Progenitor cell of endocrine pancreas (in vitro differentiated cells): ENCODE data around the gene HS6ST3. TPM values are rescaled to one million over a fixed set of nuclear protein-coding genes. Genes with fewer than 3 reads are reported as not detected.

ENCODE experiments used
- DNase-seq: peaks from one replicate; pipeline ENCODE4 v3.0.0; 2021; ENCODE audit warnings: low spot score; ENCODE audit not compliant: unreplicated experiment
- H3K27ac Mint-ChIP-seq: 2 replicates; pipeline ENCODE4 v1.8.0; 2021; ENCODE audit warnings: mild to moderate bottlenecking, moderate library complexity, mixed read lengths
- H3K27me3 Mint-ChIP-seq: 2 replicates; pipeline ENCODE4 v1.8.0; 2021; ENCODE audit warnings: mixed read lengths
- H3K36me3 Mint-ChIP-seq: 2 replicates; pipeline ENCODE4 v1.8.0; 2022; ENCODE audit warnings: mixed read lengths; ENCODE audit not compliant: insufficient read depth
- H3K4me1 Mint-ChIP-seq: 2 replicates; pipeline ENCODE4 v1.8.0; 2021; ENCODE audit warnings: low read depth, mixed read lengths
- H3K4me3 Mint-ChIP-seq: 2 replicates; pipeline ENCODE4 v1.8.0; 2021; ENCODE audit warnings: low read depth, mild to moderate bottlenecking, moderate library complexity, mixed read lengths
- H3K9me3 Mint-ChIP-seq: 2 replicates; pipeline ENCODE4 v1.8.0; 2021; ENCODE audit warnings: low read depth, mixed read lengths
- total RNA-seq: library from RNA; stranded (reverse); gene quantifications from 2 replicates; pipeline ENCODE4 v1.2.1, GENCODE V29; 2021
- TF ChIP-seq, protein P1 (sequence below): fragments of 200-600 bp; sonication (generic); IDR thresholded peaks from one replicate; pipeline ENCODE4 v1.5.0; 2021; ENCODE audit warnings: antibody characterized with exemption, mild to moderate bottlenecking; ENCODE audit not compliant: unreplicated experiment

The HS6ST3 gene
- total RNA-seq, 1 donor from 2014 or later, result 0.84 TPM

DNA sequence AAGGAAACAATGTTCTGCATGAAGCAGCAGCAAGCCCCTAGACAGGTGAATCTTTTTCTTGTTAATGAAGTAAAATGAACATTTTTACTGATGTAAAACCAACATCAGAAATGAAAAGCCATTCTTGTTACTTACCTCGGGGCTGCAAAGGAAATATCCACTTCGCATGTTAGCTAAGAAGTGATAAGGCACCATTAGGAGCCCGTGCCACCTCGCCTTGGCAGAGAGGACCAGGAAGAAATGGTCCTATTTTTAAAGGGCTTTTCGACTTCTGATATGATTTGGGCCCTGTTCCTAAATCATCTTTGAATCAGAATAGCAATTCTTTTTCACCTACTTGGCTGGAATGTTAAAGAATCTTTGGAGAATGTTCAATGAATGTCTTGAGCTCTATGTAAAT, 721.1 kb downstream of the HS6ST3 start:
- Mint-ChIP-seq H3K36me3 (peaks cover 2% of the 10 kb centered on the region), H3K4me1 (no peaks in the 10 kb centered on the region), H3K27me3 (peaks cover 17% of the 10 kb centered on the region), H3K27ac (no peak overlapping the region), H3K4me3 (no peak overlapping the region), H3K9me3 (peaks cover 17% of the 10 kb centered on the region)
- TF ChIP-seq, protein P1, sequence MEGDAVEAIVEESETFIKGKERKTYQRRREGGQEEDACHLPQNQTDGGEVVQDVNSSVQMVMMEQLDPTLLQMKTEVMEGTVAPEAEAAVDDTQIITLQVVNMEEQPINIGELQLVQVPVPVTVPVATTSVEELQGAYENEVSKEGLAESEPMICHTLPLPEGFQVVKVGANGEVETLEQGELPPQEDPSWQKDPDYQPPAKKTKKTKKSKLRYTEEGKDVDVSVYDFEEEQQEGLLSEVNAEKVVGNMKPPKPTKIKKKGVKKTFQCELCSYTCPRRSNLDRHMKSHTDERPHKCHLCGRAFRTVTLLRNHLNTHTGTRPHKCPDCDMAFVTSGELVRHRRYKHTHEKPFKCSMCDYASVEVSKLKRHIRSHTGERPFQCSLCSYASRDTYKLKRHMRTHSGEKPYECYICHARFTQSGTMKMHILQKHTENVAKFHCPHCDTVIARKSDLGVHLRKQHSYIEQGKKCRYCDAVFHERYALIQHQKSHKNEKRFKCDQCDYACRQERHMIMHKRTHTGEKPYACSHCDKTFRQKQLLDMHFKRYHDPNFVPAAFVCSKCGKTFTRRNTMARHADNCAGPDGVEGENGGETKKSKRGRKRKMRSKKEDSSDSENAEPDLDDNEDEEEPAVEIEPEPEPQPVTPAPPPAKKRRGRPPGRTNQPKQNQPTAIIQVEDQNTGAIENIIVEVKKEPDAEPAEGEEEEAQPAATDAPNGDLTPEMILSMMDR, result no peak
- DNase-seq, result no peak

DNA sequence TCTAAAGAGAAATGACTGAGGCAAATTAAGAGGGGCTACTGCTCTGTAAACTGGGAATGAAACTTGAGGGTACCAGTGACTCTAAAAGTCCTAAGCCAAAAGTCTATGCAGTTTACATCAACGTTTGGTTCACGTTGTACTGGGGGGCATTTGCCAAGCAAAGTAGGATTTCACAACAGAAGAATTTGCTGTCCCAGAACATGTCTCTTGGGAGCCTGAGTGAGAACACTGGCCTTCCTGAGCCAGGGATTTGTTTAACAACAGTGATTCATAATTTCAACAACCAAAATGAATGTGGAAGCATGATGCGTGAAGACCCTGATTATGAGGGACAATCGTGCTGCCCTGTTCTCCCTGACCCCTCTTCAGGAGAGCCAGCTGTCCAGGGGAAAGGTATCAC, 726.4 kb downstream of the HS6ST3 start:
- Mint-ChIP-seq H3K4me3 (no peak overlapping the region), H3K36me3 (peaks cover 2% of the 10 kb centered on the region), H3K27me3 (peaks cover 7% of the 10 kb centered on the region), H3K9me3 (peaks cover 14% of the 10 kb centered on the region), H3K4me1 (peaks cover 14% of the 10 kb centered on the region), H3K27ac (no peak overlapping the region)
- TF ChIP-seq, protein P1, result no peak
- DNase-seq, result no peak

DNA sequence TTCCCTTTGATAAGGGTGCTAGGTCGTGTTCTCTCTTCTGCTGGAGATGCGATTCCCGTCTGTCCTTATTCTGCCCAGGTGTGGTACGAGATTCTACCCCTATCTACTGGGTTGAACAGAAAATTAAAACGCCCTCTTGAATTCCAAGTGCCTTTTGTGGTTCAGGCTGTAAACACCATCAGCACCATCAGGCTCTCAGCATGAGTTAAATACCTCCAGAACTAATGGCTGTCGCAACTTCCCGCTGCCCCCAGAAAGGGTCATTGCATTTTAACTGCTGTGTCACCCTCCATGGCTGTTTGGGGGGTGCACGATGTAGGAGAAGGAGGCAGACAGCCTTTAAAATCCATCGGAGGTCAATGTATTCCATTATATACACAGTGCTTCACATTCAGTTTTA, 727.0 kb downstream of the HS6ST3 start:
- DNase-seq, result no peak
- no peak overlapping the region for H3K4me3 Mint-ChIP-seq
- no peak overlapping the region for H3K27ac Mint-ChIP-seq
- H3K4me1 Mint-ChIP-seq, result peaks cover 14% of the 10 kb centered on the region
- TF ChIP-seq, protein P1, result no peak
- H3K9me3 Mint-ChIP-seq, result peaks cover 14% of the 10 kb centered on the region
- peaks cover 8% of the 10 kb centered on the region for H3K27me3 Mint-ChIP-seq
- peaks cover 2% of the 10 kb centered on the region for H3K36me3 Mint-ChIP-seq

DNA sequence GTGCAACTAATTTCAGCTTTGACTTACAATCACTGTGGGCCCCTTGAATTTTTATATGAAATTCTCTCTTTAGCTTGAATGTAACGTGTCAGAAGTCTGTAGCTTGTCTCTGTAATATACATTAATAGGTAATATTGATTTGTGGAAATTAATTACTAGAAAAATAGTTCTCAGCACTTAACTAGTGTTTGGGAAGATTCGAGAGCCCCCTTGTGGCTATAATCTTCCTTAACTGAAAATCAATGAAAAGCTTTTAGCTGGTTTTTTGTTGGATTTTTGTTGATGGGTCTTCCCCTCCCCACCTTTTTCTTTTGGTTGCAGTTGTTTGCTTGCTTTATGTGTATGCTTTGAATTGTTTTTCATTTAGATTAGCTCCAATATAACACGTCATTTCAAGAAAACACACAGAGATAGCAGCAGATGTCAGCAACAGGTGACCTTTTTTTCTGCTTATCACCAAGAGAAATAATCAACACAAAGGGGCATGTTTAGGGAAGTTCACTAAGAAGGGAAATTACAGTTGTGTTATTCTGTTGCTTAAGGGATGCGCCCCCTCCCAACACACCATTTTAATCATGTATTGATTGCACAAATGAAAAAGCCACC, 727.5 kb downstream of the HS6ST3 start:
- no peak overlapping the region for H3K4me3 Mint-ChIP-seq
- DNase-seq, result no peak
- H3K27ac Mint-ChIP-seq, result no peak overlapping the region

DNA sequence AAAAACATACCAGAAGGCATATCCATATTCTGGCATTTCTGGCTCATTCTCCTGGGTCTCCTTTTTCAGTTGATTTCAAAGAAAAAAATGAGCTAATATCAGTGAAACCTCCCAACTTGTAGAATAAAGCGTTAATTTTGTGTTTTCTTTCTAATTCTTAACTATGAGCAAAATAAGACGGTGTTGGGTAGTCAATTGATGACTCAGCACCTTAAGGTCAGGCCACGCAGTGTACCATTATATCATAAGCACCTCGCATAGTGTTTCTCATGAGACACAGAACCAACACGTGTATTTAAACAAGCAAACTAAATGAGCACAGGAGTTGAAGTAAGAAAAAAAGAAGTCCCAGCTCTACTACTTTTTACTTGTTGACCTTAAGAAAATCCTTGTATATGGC, 729.5 kb downstream of the HS6ST3 start:
- Mint-ChIP-seq H3K4me1 (peaks cover 14% of the 10 kb centered on the region), H3K27ac (no peak overlapping the region), H3K4me3 (no peak overlapping the region), H3K9me3 (peaks cover 7% of the 10 kb centered on the region), H3K27me3 (peaks cover 9% of the 10 kb centered on the region), H3K36me3 (peaks cover 1% of the 10 kb centered on the region)
- TF ChIP-seq, protein P1, result no peak
- DNase-seq, result no peak

More for the DNA sequence above, 727.5 kb downstream of the HS6ST3 start:
- peaks cover 9% of the 10 kb centered on the region for H3K27me3 Mint-ChIP-seq
- H3K36me3 Mint-ChIP-seq, result peaks cover 2% of the 10 kb centered on the region
- H3K4me1 Mint-ChIP-seq, result peaks cover 14% of the 10 kb centered on the region
- TF ChIP-seq, protein P1, result peak; percentile 85
- peaks cover 14% of the 10 kb centered on the region for H3K9me3 Mint-ChIP-seq
